DND-41 (cell line): ENCODE measurements around the gene OSBPL5.

Experiments used
- CTCF ChIP-seq: IDR thresholded peaks from 2 replicates; pipeline ENCODE4 v1.5.1; 2012; ENCODE audit warnings: borderline replicate concordance, low read length, moderate library complexity, mild to moderate bottlenecking; ENCODE audit not compliant: poor library complexity, severe bottlenecking; ENCODE audit errors: extremely low read depth
- EZH2 ChIP-seq: IDR thresholded peaks from 3 replicates; pipeline ENCODE4 v1.6.1; 2012; ENCODE audit warnings: borderline replicate concordance, low read depth, mild to moderate bottlenecking, moderate library complexity, low read length, inconsistent platforms; ENCODE audit not compliant: severe bottlenecking

- no peak for TF ChIP-seq CTCF
- TF ChIP-seq EZH2: no peak
These were observed 65.9 kb downstream of the OSBPL5 start for GRCh38 chr11:3099178-3099577.
